GM18873 (cell line): ENCODE results near the gene PCNP.
A peak's percentile ranks its signal among the peaks of the same experiment; 100 is the strongest.
"Not testable (repeated sequence)": the region's sequence is repeated elsewhere in the genome, so short reads cannot be mapped to it uniquely, and the experiment has no call there.

ENCODE experiments used
- ATAC-seq: cut with Tn5 transposase; IDR thresholded peaks from one replicate; pipeline ENCODE4 v1.9.1; 2021; ENCODE audit warnings: mild to moderate bottlenecking, moderate library complexity, moderate number of reproducible peaks; ENCODE audit not compliant: unreplicated experiment, low FRiP score

Gene PCNP, protein sequence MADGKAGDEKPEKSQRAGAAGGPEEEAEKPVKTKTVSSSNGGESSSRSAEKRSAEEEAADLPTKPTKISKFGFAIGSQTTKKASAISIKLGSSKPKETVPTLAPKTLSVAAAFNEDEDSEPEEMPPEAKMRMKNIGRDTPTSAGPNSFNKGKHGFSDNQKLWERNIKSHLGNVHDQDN

DNA sequence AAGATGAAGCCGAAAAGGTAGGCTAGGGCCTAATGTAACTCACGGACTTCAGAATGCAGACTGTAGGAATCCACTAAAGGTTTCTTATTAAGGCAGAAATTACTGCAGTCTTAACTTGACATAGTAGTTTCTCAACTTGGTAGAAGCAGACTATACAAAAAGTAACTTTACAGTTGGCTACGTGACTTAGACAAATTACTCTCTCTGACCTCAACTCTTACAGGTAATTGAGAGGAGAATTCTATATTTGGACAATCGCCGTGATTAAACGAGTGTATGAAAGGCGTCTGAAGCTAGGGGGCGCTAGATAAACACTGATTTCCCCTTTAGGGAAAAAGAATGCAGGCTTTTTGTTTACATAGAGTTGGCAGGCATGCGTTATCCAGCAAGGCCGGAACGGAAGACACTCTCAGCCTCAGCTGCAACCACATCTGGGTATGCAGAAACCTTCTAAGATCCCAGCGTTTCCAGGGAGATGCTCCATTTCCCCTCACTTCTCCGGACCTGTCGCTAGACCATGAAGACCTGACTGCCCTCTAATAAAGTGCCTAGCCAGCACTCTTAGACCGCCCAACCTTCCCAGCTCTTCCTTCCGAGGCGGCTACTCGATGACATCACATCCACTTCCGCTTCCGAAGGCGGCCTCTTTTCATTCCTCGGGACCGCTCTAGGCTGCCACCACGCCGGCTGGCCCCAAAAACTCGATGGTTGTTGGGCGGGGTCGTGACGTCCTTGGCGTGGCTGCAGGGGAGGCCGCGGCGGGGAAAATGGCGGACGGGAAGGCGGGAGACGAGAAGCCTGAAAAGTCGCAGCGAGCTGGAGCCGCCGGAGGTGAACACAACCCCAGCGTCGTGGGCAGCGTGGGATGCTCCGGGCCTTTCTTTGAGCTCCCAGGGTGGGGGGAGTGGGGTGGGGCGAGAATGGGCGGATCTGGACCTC, at the start of gene PCNP:
Gene PCNP, plus strand, starts transcription at position 732 of the 939 bp plus-strand sequence. Its CDS starts 36 bp downstream, at position 768.
- ATAC-seq: peak; percentile 90

DNA sequence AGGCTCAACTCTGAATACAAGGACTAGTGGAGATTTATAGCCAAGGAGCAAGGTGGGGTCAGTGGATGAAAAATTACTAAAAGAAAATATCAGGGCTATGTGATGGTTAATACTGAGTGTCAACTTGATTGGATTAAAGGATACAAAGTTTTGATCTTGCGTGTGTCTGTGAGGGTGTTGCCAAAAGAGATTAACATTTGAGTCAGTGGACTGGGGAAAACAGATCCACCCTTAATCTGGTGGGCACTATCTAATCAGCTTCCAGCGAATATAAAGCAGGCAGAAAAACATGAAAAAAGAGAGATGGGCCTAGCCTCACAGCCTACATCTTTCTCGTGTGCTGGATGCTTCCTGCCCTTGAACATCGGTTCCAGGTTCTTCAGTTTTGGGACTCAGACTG, 46.5 kb upstream of the PCNP start:
- no peak for ATAC-seq

DNA sequence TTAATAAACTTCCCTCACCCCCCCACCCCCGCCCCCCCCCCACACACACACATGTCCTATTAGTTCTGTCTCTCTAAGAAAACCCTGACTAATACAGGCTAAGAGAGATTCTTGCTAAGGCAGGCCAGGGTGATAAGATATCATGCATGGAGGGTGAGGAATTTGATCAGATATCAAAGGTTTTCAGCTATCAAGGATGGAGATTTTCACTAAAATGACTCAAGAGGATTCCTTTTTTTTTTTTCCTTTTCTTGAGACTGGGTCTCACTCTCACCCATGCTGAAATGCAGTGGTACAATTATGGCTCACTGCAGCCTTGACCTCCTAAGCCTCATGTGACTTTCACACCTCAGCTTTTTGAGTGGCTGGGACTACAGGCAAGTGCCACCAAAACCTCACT, 46.1 kb upstream of the PCNP start:
- no peak for ATAC-seq

DNA sequence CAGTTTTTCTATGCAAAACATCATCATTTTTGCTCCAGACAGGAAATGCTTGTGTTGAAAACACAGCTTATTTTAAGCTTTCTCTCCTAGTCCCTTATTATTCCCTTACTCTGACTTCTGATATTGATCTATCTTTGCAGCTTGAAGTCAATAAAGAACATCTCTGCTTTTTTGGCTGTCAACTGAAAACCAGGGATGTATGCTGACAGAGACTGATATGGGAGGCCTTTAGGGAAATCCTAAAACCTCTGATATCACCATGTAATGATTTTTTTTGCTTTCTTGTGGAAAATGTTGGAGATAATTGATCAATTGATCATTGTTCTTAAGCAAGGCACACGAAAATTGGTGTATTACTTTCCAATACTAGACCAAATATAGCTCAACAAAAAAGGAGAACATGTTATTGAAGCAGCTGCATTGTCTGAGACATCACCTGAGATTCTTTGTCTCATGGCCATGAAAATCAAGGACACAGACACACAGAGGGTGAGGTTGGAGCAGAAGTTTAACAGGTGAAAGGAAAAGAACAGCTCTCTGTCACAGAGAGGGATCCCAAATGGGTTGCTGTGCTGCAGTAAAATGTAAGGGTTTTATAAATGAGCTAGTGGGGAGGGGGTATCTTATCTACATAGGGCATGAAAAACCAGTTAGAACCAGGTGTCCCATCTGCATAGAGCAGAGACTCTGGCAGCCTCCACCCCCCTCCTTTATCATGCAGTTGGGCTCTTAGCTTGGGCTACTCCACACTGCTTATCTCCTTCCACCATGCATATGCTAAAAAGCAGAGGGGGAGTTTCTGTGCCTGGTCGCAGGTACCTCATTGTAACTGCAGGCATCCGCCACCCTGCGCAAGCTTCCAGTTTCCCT, 43.9 kb upstream of the PCNP start:
- ATAC-seq: no peak

DNA sequence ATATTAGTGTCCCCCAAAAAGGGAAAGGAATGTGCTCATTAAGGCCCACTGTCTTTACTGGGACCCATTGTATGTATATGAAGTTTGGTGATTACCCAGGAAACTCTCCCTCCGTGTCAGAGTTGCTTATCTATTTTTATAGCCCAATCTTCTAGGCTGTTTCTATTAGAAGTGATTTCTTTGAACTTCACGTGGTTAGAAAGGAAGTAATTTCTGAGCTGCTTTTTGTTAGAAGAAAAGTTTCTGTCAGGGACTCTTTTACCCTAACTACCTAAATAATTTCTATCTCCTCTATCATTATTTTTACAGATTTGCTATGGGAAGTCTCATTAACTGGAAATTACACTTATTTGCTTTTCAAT, 43.3 kb upstream of the PCNP start:
- ATAC-seq: no peak

DNA sequence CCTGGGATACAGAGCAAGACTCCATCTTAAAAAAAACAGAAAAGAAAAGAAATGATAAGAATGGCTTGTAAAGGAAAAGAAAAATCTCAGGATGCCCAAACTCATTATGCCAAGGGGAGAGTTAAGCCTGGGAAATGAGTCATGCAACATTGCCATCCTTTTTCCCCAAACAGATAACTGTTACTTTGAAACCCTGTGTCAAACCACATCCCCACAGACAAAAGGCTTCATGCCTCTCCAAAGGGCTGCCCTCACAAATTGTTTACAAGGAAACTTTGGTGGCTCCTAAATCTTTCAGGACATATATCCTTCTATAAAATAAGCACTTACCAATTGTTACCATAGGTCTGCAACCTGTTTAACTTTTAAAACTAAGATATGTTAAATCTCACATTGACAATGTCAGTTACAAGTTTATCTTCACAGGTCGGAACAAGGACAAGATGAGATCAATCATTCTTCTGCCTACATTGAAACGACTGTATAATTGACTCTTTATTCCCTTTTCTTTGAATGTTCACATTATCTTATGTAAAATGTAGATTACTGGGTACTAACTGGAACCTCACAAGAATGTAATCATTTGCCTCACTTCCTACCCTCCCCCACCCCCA, 42.4 kb upstream of the PCNP start:
- ATAC-seq: no peak

DNA sequence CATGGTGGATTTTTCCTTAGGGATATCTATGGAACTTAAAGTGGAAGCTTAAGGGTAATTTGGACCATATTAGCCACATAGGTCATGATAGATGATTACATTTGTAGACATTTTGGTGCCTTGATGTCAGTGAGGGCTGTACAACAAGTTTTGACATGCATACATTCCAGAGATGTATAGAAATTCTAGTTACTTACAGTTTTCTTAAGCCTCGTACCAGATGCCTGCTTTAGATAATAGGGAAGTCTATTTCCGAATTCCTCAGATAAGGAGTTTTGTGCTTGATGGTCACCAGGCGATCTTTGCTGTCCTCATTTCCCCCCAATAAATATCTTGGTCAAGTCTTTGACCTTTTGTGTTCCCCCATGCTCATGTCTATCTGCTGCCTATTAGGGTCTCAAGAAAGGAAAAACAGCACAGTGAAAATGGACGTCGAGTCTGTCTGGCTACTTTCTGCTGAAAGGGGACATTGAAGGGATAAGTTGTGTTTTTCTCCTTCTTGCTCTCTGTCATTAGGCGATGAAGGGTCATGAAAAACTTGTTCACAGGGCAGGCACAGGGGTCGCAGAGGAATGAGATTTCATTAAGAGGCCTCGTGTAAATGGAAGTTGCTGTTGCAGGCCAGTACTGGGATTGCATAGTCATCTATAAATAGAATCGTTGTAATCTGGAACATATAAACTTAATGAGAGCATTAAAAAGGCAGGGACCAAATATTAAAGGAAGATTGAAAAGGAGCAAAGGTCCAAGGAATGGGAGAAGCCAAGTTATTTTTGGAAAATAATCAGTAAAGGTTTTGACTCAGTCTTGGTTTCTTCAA, 41.0 kb upstream of the PCNP start:
- no peak for ATAC-seq

DNA sequence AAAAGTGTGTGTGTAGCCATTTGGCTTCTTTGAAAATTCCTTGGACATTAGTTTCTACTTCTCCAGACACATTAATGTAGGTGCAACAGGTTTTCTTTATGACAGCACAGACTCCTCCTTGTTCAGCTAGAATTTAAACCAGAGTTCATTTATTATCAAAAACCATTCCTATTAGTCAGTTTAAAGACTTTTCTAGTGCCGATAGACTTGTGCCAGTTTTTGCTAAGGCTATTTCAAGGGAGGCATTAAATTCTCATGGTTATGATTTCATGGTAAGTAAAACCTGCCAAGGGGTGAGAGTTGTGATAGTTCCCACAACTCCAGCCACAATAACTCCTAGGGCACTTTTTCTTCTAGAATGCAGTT, 40.4 kb upstream of the PCNP start:
- ATAC-seq: no peak

DNA sequence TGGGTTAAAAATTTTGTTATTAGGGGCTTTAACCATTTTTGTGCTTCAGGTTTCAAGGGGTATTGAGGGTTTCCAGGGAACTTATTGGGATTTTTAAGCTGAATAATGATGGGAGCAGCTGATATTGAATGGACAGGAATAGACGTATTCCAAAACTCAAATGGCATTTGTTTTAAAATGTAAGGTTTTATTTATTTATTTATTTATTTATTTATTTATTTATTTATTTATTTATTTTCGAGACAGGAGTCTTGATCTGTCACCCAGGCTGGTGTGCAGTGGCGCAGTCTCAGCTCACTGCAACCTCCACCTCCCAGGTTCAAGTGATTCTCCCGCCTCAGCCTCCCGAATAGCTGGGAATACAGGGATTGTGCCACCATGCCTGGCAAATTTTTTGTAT, 38.8 kb upstream of the PCNP start:
- ATAC-seq: no peak

DNA sequence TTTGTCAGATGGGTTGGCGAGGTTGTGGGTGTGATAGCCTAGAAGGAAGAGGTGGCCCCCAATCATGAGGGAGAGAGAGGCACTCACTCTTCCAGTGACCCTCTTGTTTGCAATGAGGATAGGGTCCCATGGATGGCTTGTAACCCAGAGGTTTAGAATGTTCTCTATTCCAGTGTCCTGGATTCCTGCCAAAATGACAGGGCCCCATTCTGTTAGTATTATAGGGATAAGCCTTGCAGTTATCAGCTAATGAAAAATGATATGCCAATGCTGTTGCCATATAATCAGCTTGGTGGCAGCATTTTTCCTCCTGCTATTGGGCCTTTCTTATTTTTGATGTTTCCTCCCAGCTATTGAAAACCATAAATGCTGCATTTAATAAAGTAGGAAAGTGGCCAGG, 37.7 kb upstream of the PCNP start:
- no peak for ATAC-seq

DNA sequence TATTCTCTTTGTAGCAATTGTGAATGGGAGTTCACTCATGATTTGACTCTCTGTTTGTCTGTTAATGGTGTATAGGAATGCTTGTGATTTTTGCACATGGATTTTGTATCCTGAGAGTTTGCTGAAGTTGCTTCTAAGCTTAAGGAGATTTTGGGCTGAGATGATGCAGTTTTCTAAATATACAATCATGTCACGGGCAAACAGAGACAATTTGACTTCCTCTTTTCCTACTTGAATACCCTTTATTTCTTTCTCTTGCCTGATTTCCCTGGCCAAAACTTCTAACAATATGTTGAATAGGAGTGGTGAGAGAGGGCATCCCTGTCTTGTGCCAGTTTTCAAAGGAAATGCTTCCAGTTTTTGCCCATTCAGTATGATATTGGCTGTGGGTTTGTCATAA, 37.0 kb upstream of the PCNP start:
- ATAC-seq: not testable (repeated sequence)

DNA sequence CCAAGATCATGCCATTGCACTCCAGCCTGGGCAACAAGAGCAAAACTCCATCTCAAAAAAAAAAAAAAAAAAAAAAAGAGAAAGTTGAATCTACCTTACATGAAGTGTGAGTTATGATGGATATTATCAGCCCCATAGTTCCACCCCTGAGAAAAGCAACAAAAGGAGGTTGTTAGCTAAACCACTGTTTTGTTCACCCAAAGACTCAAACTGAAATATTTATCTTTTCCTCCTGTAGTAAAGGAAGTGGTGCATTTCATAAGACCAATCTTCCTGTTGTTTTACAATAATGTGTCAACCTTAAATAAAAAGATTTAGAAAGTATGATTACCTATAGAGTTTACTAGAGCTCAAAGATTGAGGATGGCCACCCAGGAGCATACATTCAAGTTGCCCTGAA, 31.0 kb upstream of the PCNP start:
- no peak for ATAC-seq

DNA sequence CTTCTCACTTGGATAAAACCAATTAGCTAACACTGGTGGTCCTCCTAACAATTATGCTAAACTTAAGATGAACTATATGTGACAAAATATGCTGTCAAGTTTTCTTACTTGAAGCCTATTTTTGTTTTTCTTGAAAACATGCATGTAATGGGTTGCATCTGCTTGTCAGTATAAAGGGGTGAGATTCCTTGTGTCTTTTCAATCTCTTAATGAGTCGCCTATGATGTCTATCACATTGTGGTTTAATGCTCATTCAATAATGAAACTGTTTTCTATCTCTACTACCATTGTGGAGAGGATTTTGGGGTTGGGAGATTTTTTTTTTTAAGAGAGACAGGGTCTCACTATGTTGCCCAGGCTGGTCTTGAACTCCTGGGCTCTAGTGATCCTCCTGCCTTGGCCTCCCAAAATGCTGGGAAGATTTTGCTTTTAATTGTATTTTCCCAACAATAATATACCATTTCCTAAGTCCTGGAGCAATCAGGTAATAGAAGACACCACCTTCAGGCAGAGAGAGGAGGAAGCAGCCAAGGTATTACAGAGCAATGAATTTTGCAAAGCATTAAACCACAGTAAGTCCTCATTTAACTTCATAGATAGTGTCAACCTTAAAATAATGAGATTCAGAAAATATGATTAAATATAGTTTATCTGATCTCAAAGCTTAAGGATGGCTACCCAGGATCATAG, 29.7 kb upstream of the PCNP start:
- no peak for ATAC-seq

DNA sequence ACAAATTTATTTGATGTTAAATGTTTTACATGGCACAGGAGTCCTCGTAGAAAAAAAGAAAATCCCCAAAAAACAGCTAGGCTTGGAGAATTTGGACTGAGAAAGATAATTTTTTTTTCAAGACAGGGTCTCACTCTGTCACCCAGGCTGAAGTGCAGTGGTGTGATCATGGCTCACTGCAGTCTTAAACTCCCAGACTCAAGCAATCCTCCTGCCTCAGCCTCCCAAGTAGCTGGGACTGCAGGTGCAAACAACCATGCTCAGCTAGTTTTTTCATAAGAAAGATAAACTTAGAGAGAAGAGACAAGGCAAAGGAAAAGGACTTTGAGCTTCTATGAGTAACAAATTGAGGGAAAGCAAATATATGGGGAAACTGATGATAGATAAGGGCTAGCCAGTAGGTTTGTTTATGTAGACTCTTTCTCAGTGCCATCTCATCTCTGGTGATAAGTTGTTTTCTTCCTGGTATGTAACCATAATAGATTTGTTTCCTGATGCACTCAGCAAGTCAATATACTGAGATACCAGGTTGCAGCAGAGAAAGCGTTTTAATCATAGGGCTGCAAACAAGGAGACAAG, 25.4 kb upstream of the PCNP start:
- ATAC-seq: no peak

DNA sequence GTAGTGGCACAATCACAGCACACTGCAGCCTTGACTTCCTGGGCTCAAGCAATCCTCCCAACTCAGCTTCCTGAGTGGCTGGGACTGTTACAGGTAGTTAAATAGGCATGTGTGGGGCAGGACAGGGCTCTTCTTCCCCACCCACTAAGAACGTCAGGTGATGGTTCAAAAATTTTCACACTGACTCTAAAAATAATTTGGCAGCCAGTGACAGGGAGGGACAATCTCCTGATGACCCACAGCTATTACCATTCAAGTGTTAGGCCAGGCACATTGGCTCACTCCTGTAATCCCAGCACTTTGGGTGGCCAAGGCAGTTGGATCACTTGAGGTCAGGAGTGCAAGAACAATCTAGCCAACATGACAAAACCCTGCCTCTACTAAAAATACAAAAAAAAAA, 24.5 kb upstream of the PCNP start:
- no peak for ATAC-seq

DNA sequence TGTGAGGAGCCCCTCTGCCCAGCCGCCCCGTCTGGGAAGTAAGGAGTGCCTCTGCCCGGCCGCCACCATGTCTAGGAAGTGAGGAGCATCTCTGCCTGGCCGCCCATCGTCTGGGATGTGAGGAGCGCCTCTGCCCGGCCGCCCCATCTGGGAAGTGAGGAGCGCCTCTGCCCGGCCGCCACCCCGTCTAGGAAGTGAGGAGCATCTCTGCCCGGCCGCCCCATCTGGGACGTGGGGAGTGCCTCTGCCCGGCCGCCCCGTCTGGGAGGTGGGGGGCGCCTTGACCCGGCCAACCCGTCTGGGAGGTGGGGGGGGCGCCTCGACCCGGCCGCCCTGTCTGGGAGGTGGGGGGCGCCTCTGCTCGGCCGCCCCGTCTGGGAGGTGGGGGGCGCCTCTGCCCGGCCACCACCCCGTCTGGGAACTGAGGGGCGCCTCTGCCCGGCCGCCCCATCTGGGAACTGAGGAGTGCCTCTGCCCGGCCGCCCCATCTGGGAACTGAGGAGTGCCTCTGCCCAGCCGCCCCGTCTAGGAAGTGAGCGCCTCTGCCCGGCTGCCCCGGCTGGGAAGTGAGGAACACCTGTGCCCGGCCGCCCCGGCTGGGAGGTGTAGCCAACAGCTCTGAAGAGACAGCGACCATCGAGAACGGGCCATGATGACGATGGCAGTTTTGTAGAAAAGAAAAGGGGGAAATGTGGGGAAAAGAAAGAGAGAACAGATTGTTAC, 22.5 kb upstream of the PCNP start:
- not testable (repeated sequence) for ATAC-seq

DNA sequence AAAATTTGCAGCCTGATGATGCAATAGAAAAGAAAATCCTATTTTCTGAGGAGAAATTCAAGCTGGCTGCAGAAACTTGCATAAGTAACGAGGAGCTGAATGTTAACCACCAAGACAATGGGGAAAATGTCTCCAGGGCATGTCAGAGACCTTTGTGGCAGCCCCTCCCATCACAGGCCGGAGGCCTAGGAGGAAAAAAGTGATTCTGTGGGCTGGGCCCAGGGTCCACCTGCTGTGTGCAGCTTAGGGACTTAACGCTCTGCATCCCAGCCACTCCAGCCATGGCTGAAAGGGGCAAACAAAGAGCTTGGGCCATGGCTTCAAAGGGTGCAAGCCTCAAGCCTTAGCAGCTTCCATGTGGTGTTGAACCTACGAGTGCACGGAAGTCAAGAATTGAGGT, 20.6 kb upstream of the PCNP start:
- not testable (repeated sequence) for ATAC-seq

DNA sequence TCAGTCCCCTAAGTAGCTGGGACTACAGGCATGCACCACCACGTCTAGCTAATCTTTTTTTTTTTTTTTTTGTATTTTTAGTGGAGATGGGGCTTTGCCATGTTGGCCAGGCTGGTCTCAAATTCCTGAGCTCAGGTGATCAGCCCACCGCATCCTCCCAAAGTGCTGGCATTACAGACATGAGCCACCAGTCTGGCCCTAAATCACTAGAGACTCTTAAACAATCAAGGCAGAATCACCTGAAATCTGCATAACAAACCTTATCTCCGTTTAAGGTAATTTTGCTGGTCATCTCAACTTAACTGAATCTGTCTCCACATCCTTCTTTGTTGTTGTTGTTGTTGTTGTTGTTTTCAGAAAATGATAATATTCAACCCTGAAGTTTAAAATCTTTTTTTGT, 17.9 kb upstream of the PCNP start:
- no peak for ATAC-seq
